HCT116 (cell line): ENCODE results near the gene TLCD2. TPM values are rescaled to one million over a fixed set of nuclear protein-coding genes. Genes with fewer than 3 reads are reported as not detected.

Experiments used
- ATAC-seq: fragments of 200-7000 bp; cut with Tn5 transposase; 2 replicates; pipeline ENCODE4 v1.9.1; 2020; ENCODE audit warnings: mild to moderate bottlenecking, moderate library complexity
- BruUV-seq: library from RNA; stranded (reverse); fragments of 400-500 nt; replicated peaks from 2 replicates; lab custom pipeline; 2021; lab: Mats Ljungman, UMichigan
- CTCF ChIA-PET: fragments of 300-600 bp; sonication (Branson Sonifier 250); formaldehyde crosslinking; loops from one replicate; lab custom pipeline; 2021; ENCODE audit warnings: antibody characterized with exemption; lab: Charles Lee
- POLR2A ChIA-PET: fragments of 300-600, 350-600 bp; sonication (Branson Sonifier 250); formaldehyde crosslinking; loops from one replicate; lab custom pipeline; 2021; ENCODE audit warnings: antibody characterized with exemption; lab: Charles Lee
- RAD21 ChIA-PET, 2 experiments: fragments of 300-600 bp; sonication (Branson Sonifier 250); formaldehyde crosslinking; loops; one replicate each; lab custom pipeline; 2023; ENCODE audit warnings: low total read pairs in 2 of 2; ENCODE audit not compliant: uncharacterized antibody in 2 of 2, unreplicated experiment in 2 of 2, low non-redundant PET in 1 of 2; lab: Charles Lee
- DNase-seq: peaks from one replicate; pipeline ENCODE4 v3.0.0-alpha.2; 2010; ENCODE audit warnings: low read depth, low spot score
- H2AFZ ChIP-seq: fragments of 200-600 bp; shearing (Covaris generic), sonication (generic); 2 replicates; pipeline ENCODE4 v1.6.1; 2017; ENCODE audit warnings: low read depth, mixed run types, mixed read lengths, antibody characterized with exemption, low read length; ENCODE audit not compliant: poor library complexity, severe bottlenecking
- H3K27ac ChIP-seq: 2 replicates; pipeline ENCODE4 v1.5.1; 2012; ENCODE audit warnings: low read depth, low read length
- H3K27me3 ChIP-seq: fragments of 200-600 bp; sonication (generic); 2 replicates; pipeline ENCODE4 v1.6.1; 2016; ENCODE audit warnings: mixed run types, low read length, mixed read lengths; ENCODE audit not compliant: insufficient read depth
- H3K36me3 ChIP-seq, 2 experiments: fragments of 200-500 bp in 1 of 2; fragments of 200-600 bp in 1 of 2; sonication (Bioruptor generic) in 1 of 2; sonication (generic) in 1 of 2; 2 replicates each; pipeline versions ENCODE4 v1.5.1 to v1.6.1; 2014 to 2016; ENCODE audit warnings: low read length in 2 of 2, inconsistent platforms in 1 of 2, mixed read lengths in 1 of 2, mixed run types in 1 of 2; ENCODE audit not compliant: insufficient read depth in 2 of 2, control insufficient read depth in 1 of 2
- H3K4me1 ChIP-seq, 2 experiments: fragments of 200-600 bp in 1 of 2; sonication (generic) in 1 of 2; 2 replicates each; pipeline versions ENCODE4 v1.5.1 to v1.6.1; 2012 to 2017; ENCODE audit warnings: low read length in 2 of 2, inconsistent platforms in 1 of 2, mild to moderate bottlenecking in 1 of 2, mixed read lengths in 1 of 2, mixed run types in 1 of 2, moderate library complexity in 1 of 2; ENCODE audit not compliant: insufficient read depth in 2 of 2, control insufficient read depth in 1 of 2
- H3K4me2 ChIP-seq: fragments of 200-600 bp; sonication (generic); 2 replicates; pipeline ENCODE4 v1.6.1; 2017; ENCODE audit warnings: mixed run types, low read length, mixed read lengths
- H3K4me3 ChIP-seq, 2 experiments: fragments of 200-600 bp in 1 of 2; sonication (generic) in 1 of 2; replicated peaks in 1 of 2; 2 replicates each; pipeline ENCODE4 v1.5.1; 2011 to 2016; ENCODE audit warnings: low read length in 2 of 2, control low read depth in 1 of 2, low read depth in 1 of 2, mild to moderate bottlenecking in 1 of 2, mixed read lengths in 1 of 2, mixed run types in 1 of 2
- H3K79me2 ChIP-seq: fragments of 200-600 bp; sonication (generic); 2 replicates; pipeline ENCODE4 v1.6.1; 2017; ENCODE audit warnings: mild to moderate bottlenecking, mixed run types, low read length, moderate library complexity, mixed read lengths; ENCODE audit not compliant: insufficient read depth
- H3K9ac ChIP-seq: fragments of 200-600 bp; sonication (generic); 2 replicates; pipeline ENCODE4 v1.6.1; 2016; ENCODE audit warnings: low read length, mixed read lengths
- H3K9me2 ChIP-seq: fragments of 200-600 bp; sonication (generic), shearing (Covaris generic); 2 replicates; pipeline ENCODE4 v1.6.1; 2017; ENCODE audit warnings: mixed run types, mild to moderate bottlenecking, moderate library complexity; ENCODE audit not compliant: insufficient read depth
- H3K9me3 ChIP-seq, 2 experiments: fragments of 200-500 bp in 1 of 2; fragments of 200-600 bp in 1 of 2; sonication (Bioruptor generic) in 1 of 2; sonication (generic) in 1 of 2; 2 replicates each; pipeline ENCODE4 v1.6.1; 2014 to 2017; ENCODE audit warnings: low read length in 2 of 2, mixed read lengths in 2 of 2, inconsistent platforms in 1 of 2, low read depth in 1 of 2, mild to moderate bottlenecking in 1 of 2, mixed run types in 1 of 2, moderate library complexity in 1 of 2; ENCODE audit not compliant: control insufficient read depth in 1 of 2, insufficient read depth in 1 of 2
- H4K20me1 ChIP-seq: fragments of 200-600 bp; sonication (generic), shearing (Covaris generic); 2 replicates; pipeline ENCODE4 v1.6.1; 2017; ENCODE audit warnings: mixed run types, mild to moderate bottlenecking, moderate library complexity; ENCODE audit not compliant: insufficient read depth
- JUND ChIP-seq: IDR thresholded peaks from 2 replicates; pipeline ENCODE4 v1.6.1; 2012
- SIN3A ChIP-seq: IDR thresholded peaks from 2 replicates; pipeline ENCODE4 v1.6.1; 2012; ENCODE audit warnings: low read depth
- intact Hi-C: fragments of 100-400 bp; cut with micrococcal nuclease; formaldehyde crosslinking; loops from 2 replicates; pipeline ENCODE4 v1.10.0; 2022
- total RNA-seq: library from RNA; stranded (reverse); gene quantifications from one replicate; pipeline ENCODE4 v1.2.1, GENCODE V29; 2021; ENCODE audit not compliant: unreplicated experiment
- TF ChIP-seq, protein P1 (sequence below): IDR thresholded peaks from 2 replicates; pipeline ENCODE4 v1.6.1; 2012
- TF ChIP-seq, protein P2 (sequence below): IDR thresholded peaks from 2 replicates; pipeline ENCODE4 v1.6.1; 2012; ENCODE audit warnings: low read depth

The TLCD2 gene
- total RNA-seq, 1 experiment from 2014 or later = 1.8 TPM

DNA sequence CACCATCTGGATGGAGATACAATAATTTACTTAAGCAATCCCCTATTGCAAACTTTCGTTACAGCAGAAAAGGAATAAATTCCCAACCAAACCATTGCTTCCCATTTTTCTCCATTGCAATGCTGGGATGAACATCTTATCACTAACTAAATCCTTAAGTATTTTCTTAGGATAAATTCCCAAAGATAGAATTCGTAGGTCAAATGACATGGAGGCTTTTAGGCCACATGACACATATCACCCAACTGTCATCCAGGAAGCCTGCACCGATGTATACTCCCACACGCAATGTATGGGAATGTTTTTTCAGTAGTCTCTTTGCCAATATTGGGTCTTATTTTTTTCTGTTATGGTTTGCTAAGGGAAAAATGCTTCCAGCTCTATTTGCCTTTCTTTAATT, 1.6 kb upstream of the TLCD2 start:
- intact Hi-C loops = loop anchor here (10.0 kb wide), 1 partner anchor 693 kb away; the partner anchor contains the start of gene MNT
- no peak overlapping the region for H3K9ac ChIP-seq
- ChIA-PET RAD21 (no interaction called here), CTCF (no interaction called here), POLR2A (no interaction called here)
- H2AFZ ChIP-seq = no peak overlapping the region
- peaks cover 0 to 20% of the 10 kb centered on the region in 2 experiments; a peak in 1 of 4 replicates for H3K36me3 ChIP-seq
- no peak overlapping the region for H3K4me3 ChIP-seq
- no peak for ATAC-seq
- DNase-seq = no peak
- H3K4me1 ChIP-seq = peaks cover 32 to 59% of the 10 kb centered on the region in 2 experiments
- H3K27ac ChIP-seq = no peak overlapping the region
- TF ChIP-seq, protein P1, sequence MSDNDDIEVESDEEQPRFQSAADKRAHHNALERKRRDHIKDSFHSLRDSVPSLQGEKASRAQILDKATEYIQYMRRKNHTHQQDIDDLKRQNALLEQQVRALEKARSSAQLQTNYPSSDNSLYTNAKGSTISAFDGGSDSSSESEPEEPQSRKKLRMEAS = no peak
- TF ChIP-seq, protein P2, sequence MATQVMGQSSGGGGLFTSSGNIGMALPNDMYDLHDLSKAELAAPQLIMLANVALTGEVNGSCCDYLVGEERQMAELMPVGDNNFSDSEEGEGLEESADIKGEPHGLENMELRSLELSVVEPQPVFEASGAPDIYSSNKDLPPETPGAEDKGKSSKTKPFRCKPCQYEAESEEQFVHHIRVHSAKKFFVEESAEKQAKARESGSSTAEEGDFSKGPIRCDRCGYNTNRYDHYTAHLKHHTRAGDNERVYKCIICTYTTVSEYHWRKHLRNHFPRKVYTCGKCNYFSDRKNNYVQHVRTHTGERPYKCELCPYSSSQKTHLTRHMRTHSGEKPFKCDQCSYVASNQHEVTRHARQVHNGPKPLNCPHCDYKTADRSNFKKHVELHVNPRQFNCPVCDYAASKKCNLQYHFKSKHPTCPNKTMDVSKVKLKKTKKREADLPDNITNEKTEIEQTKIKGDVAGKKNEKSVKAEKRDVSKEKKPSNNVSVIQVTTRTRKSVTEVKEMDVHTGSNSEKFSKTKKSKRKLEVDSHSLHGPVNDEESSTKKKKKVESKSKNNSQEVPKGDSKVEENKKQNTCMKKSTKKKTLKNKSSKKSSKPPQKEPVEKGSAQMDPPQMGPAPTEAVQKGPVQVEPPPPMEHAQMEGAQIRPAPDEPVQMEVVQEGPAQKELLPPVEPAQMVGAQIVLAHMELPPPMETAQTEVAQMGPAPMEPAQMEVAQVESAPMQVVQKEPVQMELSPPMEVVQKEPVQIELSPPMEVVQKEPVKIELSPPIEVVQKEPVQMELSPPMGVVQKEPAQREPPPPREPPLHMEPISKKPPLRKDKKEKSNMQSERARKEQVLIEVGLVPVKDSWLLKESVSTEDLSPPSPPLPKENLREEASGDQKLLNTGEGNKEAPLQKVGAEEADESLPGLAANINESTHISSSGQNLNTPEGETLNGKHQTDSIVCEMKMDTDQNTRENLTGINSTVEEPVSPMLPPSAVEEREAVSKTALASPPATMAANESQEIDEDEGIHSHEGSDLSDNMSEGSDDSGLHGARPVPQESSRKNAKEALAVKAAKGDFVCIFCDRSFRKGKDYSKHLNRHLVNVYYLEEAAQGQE = no peak
- TF ChIP-seq SIN3A (no peak), JUND (no peak)
- no peaks in the 10 kb centered on the region for H3K27me3 ChIP-seq
- no peaks in the 10 kb centered on the region for H4K20me1 ChIP-seq
- no peaks in the 10 kb centered on the region for H3K9me2 ChIP-seq
- H3K9me3 ChIP-seq = no peaks in the 10 kb centered on the region
- H3K79me2 ChIP-seq = peaks cover 33% of the 10 kb centered on the region; the same call in 1 of the 2 replicates
- no peak overlapping the region for H3K4me2 ChIP-seq
- BruUV-seq = no TSS peak
